DND-41 (cell line): ENCODE data around the gene ZDHHC14.

Experiments
- ATAC-seq: fragments of 200-7000 bp; cut with Tn5 transposase; 3 replicates; pipeline ENCODE4 v1.9.1; 2021; ENCODE audit warnings: low read depth; ENCODE audit not compliant: insufficient read depth
- DNase-seq: peaks from one replicate; pipeline ENCODE4 v3.0.0-alpha.2; 2020
- H2AFZ ChIP-seq: 2 replicates; pipeline ENCODE4 v1.6.0; 2012; ENCODE audit warnings: low read depth, low read length
- H3K27ac ChIP-seq: 2 replicates; pipeline ENCODE4 v1.5.1; 2012; ENCODE audit warnings: low read length, inconsistent platforms
- H3K27me3 ChIP-seq: fragments of 200-600 bp; sonication (generic); 2 replicates; pipeline ENCODE4 v1.6.0; 2012; ENCODE audit warnings: low read length, mild to moderate bottlenecking, inconsistent platforms; ENCODE audit not compliant: insufficient read depth, poor library complexity
- H3K36me3 ChIP-seq: 2 replicates; pipeline ENCODE4 v1.5.1; 2012; ENCODE audit warnings: low read length, inconsistent platforms; ENCODE audit not compliant: insufficient read depth
- H3K4me1 ChIP-seq: 2 replicates; pipeline ENCODE4 v1.5.1; 2012; ENCODE audit warnings: mild to moderate bottlenecking, low read length; ENCODE audit not compliant: insufficient read depth
- H3K4me2 ChIP-seq: 2 replicates; pipeline ENCODE4 v1.6.0; 2012; ENCODE audit warnings: mild to moderate bottlenecking, moderate library complexity, low read length, inconsistent platforms; ENCODE audit not compliant: insufficient read depth
- H3K4me3 ChIP-seq, 2 experiments: fragments of 200-600 bp in 1 of 2; shearing (Covaris generic) in 1 of 2; 2 replicates each; pipeline ENCODE4 v1.5.1; 2012 to 2016; ENCODE audit warnings: inconsistent platforms in 2 of 2, low read length in 2 of 2, mild to moderate bottlenecking in 2 of 2, low read depth in 1 of 2, moderate library complexity in 1 of 2
- H3K79me2 ChIP-seq: 2 replicates; pipeline ENCODE4 v1.6.0; 2012; ENCODE audit warnings: low read length, inconsistent platforms; ENCODE audit not compliant: insufficient read depth
- H3K9ac ChIP-seq: 2 replicates; pipeline ENCODE4 v1.6.0; 2012; ENCODE audit warnings: low read depth, mild to moderate bottlenecking, inconsistent platforms, low read length, moderate library complexity
- H3K9me3 ChIP-seq: 2 replicates; pipeline ENCODE4 v1.5.1; 2012; ENCODE audit warnings: low read length, moderate library complexity, mild to moderate bottlenecking, inconsistent platforms; ENCODE audit not compliant: insufficient read depth, severe bottlenecking
- H4K20me1 ChIP-seq: 2 replicates; pipeline ENCODE4 v1.6.0; 2012; ENCODE audit warnings: low read length; ENCODE audit not compliant: insufficient read depth
- CTCF ChIP-seq: IDR thresholded peaks from 2 replicates; pipeline ENCODE4 v1.5.1; 2012; ENCODE audit warnings: borderline replicate concordance, low read length, moderate library complexity, mild to moderate bottlenecking; ENCODE audit not compliant: poor library complexity, severe bottlenecking; ENCODE audit errors: extremely low read depth
- EZH2 ChIP-seq: IDR thresholded peaks from 3 replicates; pipeline ENCODE4 v1.6.1; 2012; ENCODE audit warnings: borderline replicate concordance, low read depth, mild to moderate bottlenecking, moderate library complexity, low read length, inconsistent platforms; ENCODE audit not compliant: severe bottlenecking

ZDHHC14 gene

GRCh38 chr6:157450931-157451742 lies 70.1 kb downstream of the ZDHHC14 start:
- Histone ChIP-seq H2AFZ (no peak overlapping the region), H4K20me1 (no peaks in the 10 kb centered on the region), H3K4me2 (no peak overlapping the region), H3K27ac (no peak overlapping the region), H3K36me3 (no peaks in the 10 kb centered on the region), H3K79me2 (no peaks in the 10 kb centered on the region), H3K27me3 (no peaks in the 10 kb centered on the region), H3K4me3 (no peak overlapping the region), H3K9ac (no peak overlapping the region), H3K4me1 (peaks cover 2% of the 10 kb centered on the region), H3K9me3 (no peaks in the 10 kb centered on the region)
- DNase-seq (no peak), ATAC-seq (no peak)
- TF ChIP-seq EZH2 (no peak), CTCF (no peak)

- ATAC-seq: no peak
These were observed 71.1 kb downstream of the ZDHHC14 start for GRCh38 chr6:157452096-157452495.

GRCh38 chr6:157453131-157453530 lies 72.1 kb downstream of the ZDHHC14 start:
- H3K9ac ChIP-seq: no peak overlapping the region
- H3K36me3 ChIP-seq: no peaks in the 10 kb centered on the region
- peaks cover 8% of the 10 kb centered on the region for H3K4me1 ChIP-seq
- H3K79me2 ChIP-seq: no peaks in the 10 kb centered on the region
- H3K27ac ChIP-seq: no peak overlapping the region
- H3K4me2 ChIP-seq: no peak overlapping the region
- no peak overlapping the region for H3K4me3 ChIP-seq
- TF ChIP-seq EZH2: no peak
- no peak for TF ChIP-seq CTCF
- no peaks in the 10 kb centered on the region for H4K20me1 ChIP-seq
- ATAC-seq (no peak), DNase-seq (no peak)
- H2AFZ ChIP-seq: no peak overlapping the region
- H3K27me3 ChIP-seq: no peaks in the 10 kb centered on the region
- no peaks in the 10 kb centered on the region for H3K9me3 ChIP-seq

More at GRCh38 chr6:157452096-157452495, 71.1 kb downstream of the ZDHHC14 start:
- Histone ChIP-seq H3K36me3 (no peaks in the 10 kb centered on the region), H3K4me1 (peaks cover 8% of the 10 kb centered on the region), H3K27ac (no peak overlapping the region), H3K4me2 (no peak overlapping the region), H3K4me3 (no peak overlapping the region), H3K27me3 (no peaks in the 10 kb centered on the region), H4K20me1 (no peaks in the 10 kb centered on the region), H3K79me2 (no peaks in the 10 kb centered on the region), H2AFZ (no peak overlapping the region), H3K9ac (no peak overlapping the region), H3K9me3 (no peaks in the 10 kb centered on the region)
- no peak for TF ChIP-seq EZH2
- TF ChIP-seq CTCF: no peak
- no peak for DNase-seq
